Kidney (tissue), 14 donors: ENCODE data around the gene NAT9. TPM values are rescaled to one million over a fixed set of nuclear protein-coding genes. Genes with fewer than 3 reads are reported as not detected.

ENCODE experiments used
- DNase-seq, 5 donors: peaks; one replicate each; pipeline ENCODE4 v3.0.0-alpha.2; 2013 to 2020
- FAIRE-seq: peaks from 2 replicates; lab custom pipeline; 2012; peaks lifted over from hg19 to GRCh38; lab: Jason Lieb, UNC
- H3K27ac ChIP-seq, 2 donors: one replicate each; pipeline ENCODE4 v1.7.0; 2013; ENCODE audit warnings: low read depth in 2 of 2, low read length in 2 of 2, inconsistent platforms in 1 of 2
- H3K27me3 ChIP-seq: one replicate; pipeline ENCODE4 v1.7.1; 2013; ENCODE audit warnings: low read length, inconsistent platforms; ENCODE audit not compliant: control insufficient read depth, insufficient read depth
- H3K36me3 ChIP-seq, 3 donors: one replicate each; pipeline versions ENCODE4 v1.7.0 to v1.7.1; 2013; ENCODE audit warnings: low read length in 3 of 3, control low read depth in 1 of 3, inconsistent platforms in 1 of 3; ENCODE audit not compliant: insufficient read depth in 3 of 3, control insufficient read depth in 2 of 3
- H3K4me1 ChIP-seq, 3 donors: one replicate each; pipeline versions ENCODE4 v1.7.0 to v1.7.1; 2013; ENCODE audit warnings: low read length in 3 of 3, inconsistent platforms in 1 of 3, low read depth in 1 of 3; ENCODE audit not compliant: control insufficient read depth in 2 of 3, insufficient read depth in 2 of 3
- H3K4me3 ChIP-seq, 3 donors: one replicate each; pipeline versions ENCODE4 v1.7.0 to v1.8.1; 2013; ENCODE audit warnings: low read length in 3 of 3, control low read depth in 1 of 3, inconsistent platforms in 1 of 3
- H3K9ac ChIP-seq, 3 donors: one replicate each; pipeline versions ENCODE4 v1.7.0 to v1.7.1; 2013; ENCODE audit warnings: low read length in 3 of 3, control low read depth in 1 of 3, inconsistent platforms in 1 of 3
- H3K9me3 ChIP-seq, 3 donors: one replicate each; pipeline versions ENCODE4 v1.7.0 to v1.7.1; 2013; ENCODE audit warnings: low read length in 3 of 3, control low read depth in 1 of 3, inconsistent platforms in 1 of 3; ENCODE audit not compliant: control insufficient read depth in 2 of 3, insufficient read depth in 1 of 3
- intact Hi-C: fragments of 100-400 bp; cut with DNase I; formaldehyde crosslinking; loops from one replicate; pipeline ENCODE4 v1.11.1; 2022
- polyA plus RNA-seq: library from polyadenylated mRNA; stranded (reverse); fragments of 350-450 nt; fragmentation: Illumina TruSeq; extraction: RNeasy Lipid Tissue Mini Kit (QIAGEN cat#74804); gene quantifications from one replicate; pipeline ENCODE4 v1.2.3, GENCODE V29; 2014; ENCODE audit warnings: low read depth, low replicate concordance; ENCODE audit not compliant: insufficient read depth
- total RNA-seq: library from RNA; stranded (reverse); fragmentation: NEBNext Ultra II Directional; extraction: Animal tissue kit (Norgen Biotek cat#: 25700); gene quantifications from one replicate; pipeline ENCODE4 v1.2.1, GENCODE V29; 2021
- TF ChIP-seq, protein P1 (sequence below): IDR thresholded peaks from 3 replicates; pipeline ENCODE4 v1.5.1; 2012; ENCODE audit warnings: mild to moderate bottlenecking, moderate library complexity, borderline replicate concordance; ENCODE audit not compliant: insufficient read depth; ENCODE audit errors: extremely low read depth
- donor health status: control.
- donor health status: control.
- donor health status: control.
- donor health status: control.
- donor health status: control.
- donor health status: DM: yes; HTN: yes; CAD: no.
- donor health status: Normal renal cell carcinoma (clear cell type).

Gene NAT9
- total and polyA plus RNA-seq, 2 donors from 2014 or later, result 33.5 to 41.5 TPM

DNA sequence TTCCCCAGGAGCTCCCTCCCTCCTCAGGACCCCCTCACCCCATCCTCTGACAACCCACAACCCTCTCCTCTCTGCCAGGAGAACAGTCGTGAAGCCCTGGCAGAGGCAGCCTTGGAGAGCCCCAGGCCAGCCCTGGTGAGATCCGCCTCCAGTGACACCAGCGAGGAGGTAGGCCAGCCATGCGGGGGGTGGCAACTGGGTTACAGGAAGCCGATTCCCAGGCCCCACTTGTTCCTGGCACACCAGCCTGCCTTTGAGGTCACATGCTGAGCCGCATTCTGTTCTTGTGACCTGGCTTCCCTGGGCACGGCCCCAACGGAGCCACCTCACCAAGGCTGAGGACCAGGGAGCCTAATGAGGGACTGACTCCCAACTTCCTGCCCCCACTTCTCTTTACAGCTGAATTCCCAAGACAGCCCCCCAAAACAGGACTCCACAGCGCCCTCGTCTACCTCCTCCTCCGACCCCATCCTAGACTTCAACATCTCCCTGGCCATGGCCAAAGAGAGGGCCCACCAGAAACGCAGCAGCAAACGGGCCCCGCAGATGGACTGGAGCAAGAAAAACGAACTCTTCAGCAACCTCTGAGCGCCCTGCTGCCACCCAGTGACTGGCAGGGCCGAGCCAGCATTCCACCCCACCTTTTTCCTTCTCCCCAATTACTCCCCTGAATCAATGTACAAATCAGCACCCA, 7.9 kb downstream of the NAT9 start:
- intact Hi-C loops, result no loop called here
- TF ChIP-seq, protein P1, sequence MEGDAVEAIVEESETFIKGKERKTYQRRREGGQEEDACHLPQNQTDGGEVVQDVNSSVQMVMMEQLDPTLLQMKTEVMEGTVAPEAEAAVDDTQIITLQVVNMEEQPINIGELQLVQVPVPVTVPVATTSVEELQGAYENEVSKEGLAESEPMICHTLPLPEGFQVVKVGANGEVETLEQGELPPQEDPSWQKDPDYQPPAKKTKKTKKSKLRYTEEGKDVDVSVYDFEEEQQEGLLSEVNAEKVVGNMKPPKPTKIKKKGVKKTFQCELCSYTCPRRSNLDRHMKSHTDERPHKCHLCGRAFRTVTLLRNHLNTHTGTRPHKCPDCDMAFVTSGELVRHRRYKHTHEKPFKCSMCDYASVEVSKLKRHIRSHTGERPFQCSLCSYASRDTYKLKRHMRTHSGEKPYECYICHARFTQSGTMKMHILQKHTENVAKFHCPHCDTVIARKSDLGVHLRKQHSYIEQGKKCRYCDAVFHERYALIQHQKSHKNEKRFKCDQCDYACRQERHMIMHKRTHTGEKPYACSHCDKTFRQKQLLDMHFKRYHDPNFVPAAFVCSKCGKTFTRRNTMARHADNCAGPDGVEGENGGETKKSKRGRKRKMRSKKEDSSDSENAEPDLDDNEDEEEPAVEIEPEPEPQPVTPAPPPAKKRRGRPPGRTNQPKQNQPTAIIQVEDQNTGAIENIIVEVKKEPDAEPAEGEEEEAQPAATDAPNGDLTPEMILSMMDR, result no peak
- Histone ChIP-seq H3K9ac (no peak overlapping the region), H3K27me3 (no peaks in the 10 kb centered on the region), H3K4me1 (peaks cover 0 to 35% (median 28%) of the 10 kb centered on the region in 3 donors), H3K36me3 (peaks cover 0 to 29% (median 9%) of the 10 kb centered on the region in 3 donors), H3K4me3 (no peak overlapping the region), H3K27ac (peak overlapping the region; percentile 74 to 87), H3K9me3 (no peaks in the 10 kb centered on the region)
- DNase-seq (peak in 2 of 5 donors; percentile 37 to 79), FAIRE-seq (no peak)

DNA sequence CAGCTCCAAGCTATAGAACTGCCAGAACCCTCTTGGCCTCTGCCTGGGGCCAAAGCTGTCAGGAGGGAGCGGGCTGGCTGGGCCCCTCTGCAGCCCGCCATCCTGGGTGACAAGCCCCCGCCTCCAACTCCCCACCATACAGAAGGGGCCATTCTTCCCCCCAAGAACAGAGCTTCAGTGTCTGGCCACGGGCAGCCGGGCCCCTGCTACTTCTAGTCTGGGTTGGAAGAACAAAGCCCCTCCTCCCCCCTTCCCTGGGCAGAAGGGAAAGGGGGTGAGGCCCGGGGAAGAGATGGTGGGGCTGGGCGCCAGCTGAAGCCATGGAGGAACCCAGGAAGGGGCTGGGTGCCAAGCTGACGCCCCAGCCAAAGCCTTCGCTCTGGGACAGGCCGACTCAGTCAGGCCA, 9.0 kb downstream of the NAT9 start:
- DNase-seq, result peak in 1 of 5 donors; percentile 44
- intact Hi-C loops, result no loop called here
- Histone ChIP-seq H3K9ac (peak overlapping the region in 1 of 3 donors; percentile 19), H3K4me3 (no peak overlapping the region), H3K27ac (peak overlapping the region; percentile 11 to 74), H3K4me1 (peaks cover 0 to 35% (median 27%) of the 10 kb centered on the region in 3 donors), H3K36me3 (peaks cover 0 to 21% (median 4%) of the 10 kb centered on the region in 3 donors), H3K9me3 (no peaks in the 10 kb centered on the region), H3K27me3 (no peaks in the 10 kb centered on the region)
- no peak for FAIRE-seq
- TF ChIP-seq, protein P1, result no peak

DNA sequence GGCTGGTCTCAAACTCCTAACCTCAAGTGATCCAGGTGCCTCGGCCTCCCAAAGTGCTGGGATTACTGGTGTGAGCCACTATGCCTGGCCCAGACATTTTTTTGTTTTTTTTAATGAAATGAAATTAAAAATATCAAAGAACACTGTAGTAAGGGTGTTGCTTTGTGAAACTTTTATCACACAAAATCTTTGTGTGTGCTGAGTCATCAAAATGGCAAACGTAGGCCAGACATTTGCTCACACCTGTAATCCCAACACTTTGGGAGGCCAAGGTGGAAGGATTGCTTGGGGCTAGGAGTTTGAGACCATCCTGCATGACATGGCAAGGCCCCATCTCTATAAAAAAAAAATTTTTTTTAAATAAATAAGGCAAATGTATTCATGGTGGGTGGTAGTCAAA, 9.7 kb downstream of the NAT9 start:
- no peak for DNase-seq
- intact Hi-C loops, result no loop called here
- Histone ChIP-seq H3K27me3 (no peaks in the 10 kb centered on the region), H3K9ac (no peak overlapping the region), H3K4me3 (no peak overlapping the region), H3K9me3 (no peaks in the 10 kb centered on the region), H3K36me3 (peaks cover 0 to 14% (median 2%) of the 10 kb centered on the region in 3 donors), H3K4me1 (peaks cover 0 to 35% (median 24%) of the 10 kb centered on the region in 3 donors), H3K27ac (no peak overlapping the region)
- TF ChIP-seq, protein P1, result no peak
- no peak for FAIRE-seq
